Spleen (tissue), 7 donors: Measurements from ENCODE around the gene KCNK5.

Experiments used
- POLR2A ChIP-seq, 3 donors: fragments of 450-650 bp; IDR thresholded peaks; one replicate each; pipeline ENCODE4 v1.5.1; 2017; ENCODE audit warnings: antibody characterized with exemption in 3 of 3, mild to moderate bottlenecking in 1 of 3
- POLR2AphosphoS5 ChIP-seq, 3 donors: sonication (generic); formaldehyde crosslinking; IDR thresholded peaks; one replicate each; pipeline ENCODE4 v1.5.1; 2017; ENCODE audit warnings: antibody characterized with exemption in 3 of 3
- TF ChIP-seq, protein P1 (sequence below), 11 experiments: fragments of 200-600 bp in 7 of 11; fragments of 450-650 bp in 4 of 11; sonication (generic) in 4 of 11; IDR thresholded peaks in 8 of 11; conservative IDR thresholded peaks in 3 of 11; 1 replicate in 7 of 11; 2 replicates in 4 of 11; pipeline versions ENCODE4 v1.4.0 to v1.8.0; 2016 to 2021; ENCODE audit warnings: antibody characterized with exemption in 11 of 11, inconsistent platforms in 4 of 11, mild to moderate bottlenecking in 1 of 11
- donor health status: DM: no; HTN: no; CAD: no; lungs with moderate emphysema.
- donor health status: DM: no; HTN: no; CAD: no.
- donor health status: DM: no; HTN: no; CAD: no.

DNA sequence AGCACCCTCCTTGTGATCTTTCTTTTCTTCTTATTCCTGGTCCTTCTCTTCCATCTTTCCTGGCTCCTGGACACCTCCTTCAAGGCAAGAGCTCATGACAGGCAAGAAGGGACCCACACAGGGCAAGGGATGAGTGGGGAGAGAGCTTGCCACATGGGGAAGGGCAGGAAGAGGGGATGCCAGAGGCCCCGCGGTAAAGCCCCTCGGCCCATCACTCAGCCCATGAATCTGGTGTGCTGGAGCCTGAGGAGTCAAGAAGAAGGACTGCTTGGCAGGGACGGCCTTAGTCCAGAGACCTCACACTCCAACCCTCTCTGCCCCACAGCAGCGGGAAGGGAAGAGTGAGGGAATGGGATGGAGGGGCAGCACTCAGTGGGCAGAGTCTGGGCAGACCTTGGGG is 62.0 kb downstream of the KCNK5 start:
- TF ChIP-seq, protein P1, sequence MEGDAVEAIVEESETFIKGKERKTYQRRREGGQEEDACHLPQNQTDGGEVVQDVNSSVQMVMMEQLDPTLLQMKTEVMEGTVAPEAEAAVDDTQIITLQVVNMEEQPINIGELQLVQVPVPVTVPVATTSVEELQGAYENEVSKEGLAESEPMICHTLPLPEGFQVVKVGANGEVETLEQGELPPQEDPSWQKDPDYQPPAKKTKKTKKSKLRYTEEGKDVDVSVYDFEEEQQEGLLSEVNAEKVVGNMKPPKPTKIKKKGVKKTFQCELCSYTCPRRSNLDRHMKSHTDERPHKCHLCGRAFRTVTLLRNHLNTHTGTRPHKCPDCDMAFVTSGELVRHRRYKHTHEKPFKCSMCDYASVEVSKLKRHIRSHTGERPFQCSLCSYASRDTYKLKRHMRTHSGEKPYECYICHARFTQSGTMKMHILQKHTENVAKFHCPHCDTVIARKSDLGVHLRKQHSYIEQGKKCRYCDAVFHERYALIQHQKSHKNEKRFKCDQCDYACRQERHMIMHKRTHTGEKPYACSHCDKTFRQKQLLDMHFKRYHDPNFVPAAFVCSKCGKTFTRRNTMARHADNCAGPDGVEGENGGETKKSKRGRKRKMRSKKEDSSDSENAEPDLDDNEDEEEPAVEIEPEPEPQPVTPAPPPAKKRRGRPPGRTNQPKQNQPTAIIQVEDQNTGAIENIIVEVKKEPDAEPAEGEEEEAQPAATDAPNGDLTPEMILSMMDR (IDR thresholded peaks at IDR 0.05 in 8 of 11, conservative IDR thresholded peaks at IDR 0.05 in 3 of 11) = no peak
- TF ChIP-seq POLR2AphosphoS5 (IDR thresholded peaks at IDR 0.05) (no peak), POLR2A (IDR thresholded peaks at IDR 0.05) (no peak)
